ENCODE results near the gene EIF4EBP2. TPM values are rescaled to one million over a fixed set of nuclear protein-coding genes. Genes with fewer than 3 reads are reported as not detected.

Gene EIF4EBP2
- polyA plus RNA-seq, 1 of the 3 experiments (the other 2 are of a cell fraction), result 9.9 TPM

DNA sequence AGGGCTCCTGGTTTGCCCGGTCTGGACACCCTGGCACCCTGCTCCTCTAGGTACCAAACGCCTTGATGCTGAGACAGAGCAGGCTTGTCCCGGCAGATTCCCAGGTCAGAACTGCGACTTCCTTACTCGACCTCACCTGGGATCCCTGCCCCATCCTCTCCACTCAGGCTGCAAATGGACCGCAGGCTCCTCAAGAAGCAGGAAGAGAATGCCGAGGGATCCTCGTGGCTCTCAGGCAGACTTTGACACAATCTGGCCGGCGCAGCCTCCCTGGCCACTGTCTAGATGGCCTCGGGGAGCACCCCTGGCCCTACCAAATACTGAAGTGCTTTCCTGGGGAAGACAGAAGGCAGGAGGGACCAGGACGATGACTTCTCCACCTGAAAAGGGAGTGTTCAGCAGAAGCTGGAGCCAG, 38.0 kb downstream of the EIF4EBP2 start:
- H3K36me3 ChIP-seq (replicated peaks in 1 of 2; ENCODE audit: control insufficient read depth in 1 of 2, insufficient read depth in 2 of 2, low read length in 1 of 2), result no peaks in the 10 kb centered on the region
- no peak overlapping the region for H3K4me2 ChIP-seq
- peaks cover 0 to 11% of the 10 kb centered on the region in 2 experiments; a peak in 1 of 4 replicates for H3K4me1 ChIP-seq (ENCODE audit: control insufficient read depth in 1 of 2, insufficient read depth in 2 of 2, low read depth in 1 of 2, low read length in 1 of 2)
- H4K20me1 ChIP-seq (ENCODE audit: insufficient read depth), result no peaks in the 10 kb centered on the region
- WGBS (ENCODE audit: low lambda C conversion rate), result 71% methylated on average over 5 of the region's 12 CpGs
- H3F3A ChIP-seq (replicated peaks; ENCODE audit: insufficient read depth), result no peaks in the 10 kb centered on the region
- CTCF ChIA-PET, result interaction anchor here (1.0 to 2.7 kb wide), 3 partner anchors 8 to 68 kb away, joined by 3 to 9 read pairs (median 3); no protein-coding TSS in a partner anchor
- no peak overlapping the region for H2AFZ ChIP-seq (ENCODE audit: low read depth)
- no peak for TF ChIP-seq JUND (IDR thresholded peaks at IDR 0.05)
- no peak for TF ChIP-seq TAF1 (IDR thresholded peaks at IDR 0.05; ENCODE audit: borderline replicate concordance, low read depth, low read length)
- TF ChIP-seq CHD2 (IDR thresholded peaks at IDR 0.05; ENCODE audit: low read length, partially characterized antibody), result no peak
- TF ChIP-seq TCF12 (IDR thresholded peaks at IDR 0.05), result no peak
- no peaks in the 10 kb centered on the region for H3K9me3 ChIP-seq
- no peak overlapping the region for H3K4me3 ChIP-seq (ENCODE audit: low read depth in 2 of 2, low read length in 1 of 2)
- POLR2A ChIA-PET, result no interaction called here
- no peaks in the 10 kb centered on the region for H3K79me2 ChIP-seq (ENCODE audit: insufficient read depth)
- H3K9me2 ChIP-seq, result no peaks in the 10 kb centered on the region
- no peak overlapping the region for H3K27ac ChIP-seq (ENCODE audit: low read depth in 2 of 2, low read length in 1 of 2)
- H3K9ac ChIP-seq, result no peak overlapping the region
- DNase-seq, result no peak
- H3K27me3 ChIP-seq (ENCODE audit: insufficient read depth), result peaks cover 33% of the 10 kb centered on the region

DNA sequence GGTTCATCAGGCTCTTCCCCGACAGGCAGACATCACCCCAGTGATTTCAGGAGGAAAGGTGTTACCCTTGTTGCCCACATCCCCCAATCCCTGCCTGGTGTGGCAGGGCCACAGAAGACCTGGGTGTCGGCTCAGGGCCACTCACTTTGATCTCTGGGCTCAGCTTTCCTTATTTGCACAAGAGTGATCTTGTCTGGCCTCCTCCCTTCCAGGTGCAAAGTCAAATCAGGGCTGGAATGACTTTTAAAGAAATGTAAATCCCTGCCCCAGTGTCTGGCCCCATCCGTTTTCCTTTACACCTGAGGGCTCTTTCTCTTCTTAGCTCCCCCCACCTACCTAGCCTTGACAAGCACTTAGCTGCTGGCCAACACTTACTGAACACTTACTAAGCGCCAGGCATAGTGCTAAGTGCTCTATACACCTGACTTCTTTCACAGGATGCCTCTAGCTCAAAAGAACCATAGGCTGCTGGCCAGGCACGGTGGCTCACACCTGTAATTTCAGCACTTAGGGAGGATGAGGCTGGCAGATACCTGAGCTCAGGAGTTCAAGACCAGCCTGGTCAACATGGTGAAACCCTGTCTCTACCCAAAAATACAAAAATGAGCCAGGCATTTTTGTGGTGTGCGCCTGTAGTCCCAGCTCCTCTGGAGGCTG, 38.5 kb downstream of the EIF4EBP2 start:
- Histone ChIP-seq H3F3A (replicated peaks; ENCODE audit: insufficient read depth) (no peaks in the 10 kb centered on the region), H3K4me3 (ENCODE audit: low read depth in 2 of 2, low read length in 1 of 2) (no peak overlapping the region), H3K4me1 (ENCODE audit: control insufficient read depth in 1 of 2, insufficient read depth in 2 of 2, low read depth in 1 of 2, low read length in 1 of 2) (peaks cover 0 to 11% of the 10 kb centered on the region in 2 experiments; a peak in 1 of 4 replicates), H3K27ac (ENCODE audit: low read depth in 2 of 2, low read length in 1 of 2) (no peak overlapping the region), H3K79me2 (ENCODE audit: insufficient read depth) (no peaks in the 10 kb centered on the region), H3K27me3 (ENCODE audit: insufficient read depth) (peaks cover 33% of the 10 kb centered on the region), H3K9me2 (no peaks in the 10 kb centered on the region), H3K36me3 (replicated peaks in 1 of 2; ENCODE audit: control insufficient read depth in 1 of 2, insufficient read depth in 2 of 2, low read length in 1 of 2) (no peaks in the 10 kb centered on the region), H4K20me1 (ENCODE audit: insufficient read depth) (no peaks in the 10 kb centered on the region), H3K9me3 (no peaks in the 10 kb centered on the region), H3K4me2 (no peak overlapping the region), H2AFZ (ENCODE audit: low read depth) (no peak overlapping the region), H3K9ac (no peak overlapping the region)
- 62% methylated on average over 5 of the region's 6 CpGs for WGBS (ENCODE audit: low lambda C conversion rate)
- no peak for TF ChIP-seq TCF12 (IDR thresholded peaks at IDR 0.05)
- CTCF ChIA-PET, result interaction anchor here (1.0 to 2.7 kb wide), 3 partner anchors 8 to 68 kb away, joined by 3 to 9 read pairs (median 3); no protein-coding TSS in a partner anchor
- no peak for DNase-seq
- POLR2A ChIA-PET, result no interaction called here

GRCh38 chr10:70444744-70445143, 40.8 kb downstream of the EIF4EBP2 start:
- Histone ChIP-seq H4K20me1 (ENCODE audit: insufficient read depth) (no peaks in the 10 kb centered on the region), H3K4me2 (no peak overlapping the region), H3K36me3 (replicated peaks in 1 of 2; ENCODE audit: control insufficient read depth in 1 of 2, insufficient read depth in 2 of 2, low read length in 1 of 2) (no peaks in the 10 kb centered on the region), H3K27me3 (ENCODE audit: insufficient read depth) (peaks cover 30% of the 10 kb centered on the region), H3K4me1 (ENCODE audit: control insufficient read depth in 1 of 2, insufficient read depth in 2 of 2, low read depth in 1 of 2, low read length in 1 of 2) (peaks cover 0 to 11% of the 10 kb centered on the region in 2 experiments; a peak in 1 of 4 replicates), H3K4me3 (ENCODE audit: low read depth in 2 of 2, low read length in 1 of 2) (no peak overlapping the region), H3K9ac (no peak overlapping the region), H2AFZ (ENCODE audit: low read depth) (no peak overlapping the region), H3K9me2 (no peaks in the 10 kb centered on the region), H3K27ac (ENCODE audit: low read depth in 2 of 2, low read length in 1 of 2) (no peak overlapping the region), H3K9me3 (no peaks in the 10 kb centered on the region), H3F3A (replicated peaks; ENCODE audit: insufficient read depth) (no peaks in the 10 kb centered on the region), H3K79me2 (ENCODE audit: insufficient read depth) (no peaks in the 10 kb centered on the region)
- DNase-seq, result no peak
- ChIA-PET POLR2A (no interaction called here), CTCF (interaction anchor here (1.2 to 1.6 kb wide), 3 partner anchors 11 to 96 kb away, joined by 3 to 10 read pairs (median 6); no protein-coding TSS in a partner anchor)
- WGBS (ENCODE audit: low lambda C conversion rate), result 76% methylated on average over 4 of the region's 4 CpGs
- no peak for TF ChIP-seq EZH2phosphoT487 (IDR thresholded peaks at IDR 0.05; ENCODE audit: borderline replicate concordance, low read depth)
- TF ChIP-seq RXRA (IDR thresholded peaks at IDR 0.05; ENCODE audit: borderline replicate concordance, low read depth), result no peak
- TF ChIP-seq GATA2 (CRISPR knock-in tag; IDR thresholded peaks at IDR 0.05), result no peak
- no peak for TF ChIP-seq TAF1 (IDR thresholded peaks at IDR 0.05; ENCODE audit: borderline replicate concordance, low read depth, low read length)
- TF ChIP-seq, protein P1, sequence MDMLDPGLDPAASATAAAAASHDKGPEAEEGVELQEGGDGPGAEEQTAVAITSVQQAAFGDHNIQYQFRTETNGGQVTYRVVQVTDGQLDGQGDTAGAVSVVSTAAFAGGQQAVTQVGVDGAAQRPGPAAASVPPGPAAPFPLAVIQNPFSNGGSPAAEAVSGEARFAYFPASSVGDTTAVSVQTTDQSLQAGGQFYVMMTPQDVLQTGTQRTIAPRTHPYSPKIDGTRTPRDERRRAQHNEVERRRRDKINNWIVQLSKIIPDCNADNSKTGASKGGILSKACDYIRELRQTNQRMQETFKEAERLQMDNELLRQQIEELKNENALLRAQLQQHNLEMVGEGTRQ (IDR thresholded peaks at IDR 0.05; ENCODE audit: borderline replicate concordance, low read depth, low read length), result no peak
- TF ChIP-seq, protein P2, sequence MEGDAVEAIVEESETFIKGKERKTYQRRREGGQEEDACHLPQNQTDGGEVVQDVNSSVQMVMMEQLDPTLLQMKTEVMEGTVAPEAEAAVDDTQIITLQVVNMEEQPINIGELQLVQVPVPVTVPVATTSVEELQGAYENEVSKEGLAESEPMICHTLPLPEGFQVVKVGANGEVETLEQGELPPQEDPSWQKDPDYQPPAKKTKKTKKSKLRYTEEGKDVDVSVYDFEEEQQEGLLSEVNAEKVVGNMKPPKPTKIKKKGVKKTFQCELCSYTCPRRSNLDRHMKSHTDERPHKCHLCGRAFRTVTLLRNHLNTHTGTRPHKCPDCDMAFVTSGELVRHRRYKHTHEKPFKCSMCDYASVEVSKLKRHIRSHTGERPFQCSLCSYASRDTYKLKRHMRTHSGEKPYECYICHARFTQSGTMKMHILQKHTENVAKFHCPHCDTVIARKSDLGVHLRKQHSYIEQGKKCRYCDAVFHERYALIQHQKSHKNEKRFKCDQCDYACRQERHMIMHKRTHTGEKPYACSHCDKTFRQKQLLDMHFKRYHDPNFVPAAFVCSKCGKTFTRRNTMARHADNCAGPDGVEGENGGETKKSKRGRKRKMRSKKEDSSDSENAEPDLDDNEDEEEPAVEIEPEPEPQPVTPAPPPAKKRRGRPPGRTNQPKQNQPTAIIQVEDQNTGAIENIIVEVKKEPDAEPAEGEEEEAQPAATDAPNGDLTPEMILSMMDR (IDR thresholded peaks at IDR 0.05), result no peak
- no peak for TF ChIP-seq YY1 (IDR thresholded peaks at IDR 0.05; ENCODE audit: low read depth)
- TF ChIP-seq SIN3A (IDR thresholded peaks at IDR 0.05; ENCODE audit: borderline replicate concordance, low read depth, low read length), result no peak
- TF ChIP-seq, protein P3, sequence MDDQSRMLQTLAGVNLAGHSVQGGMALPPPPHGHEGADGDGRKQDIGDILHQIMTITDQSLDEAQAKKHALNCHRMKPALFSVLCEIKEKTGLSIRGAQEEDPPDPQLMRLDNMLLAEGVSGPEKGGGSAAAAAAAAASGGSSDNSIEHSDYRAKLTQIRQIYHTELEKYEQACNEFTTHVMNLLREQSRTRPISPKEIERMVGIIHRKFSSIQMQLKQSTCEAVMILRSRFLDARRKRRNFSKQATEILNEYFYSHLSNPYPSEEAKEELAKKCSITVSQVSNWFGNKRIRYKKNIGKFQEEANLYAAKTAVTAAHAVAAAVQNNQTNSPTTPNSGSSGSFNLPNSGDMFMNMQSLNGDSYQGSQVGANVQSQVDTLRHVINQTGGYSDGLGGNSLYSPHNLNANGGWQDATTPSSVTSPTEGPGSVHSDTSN (IDR thresholded peaks at IDR 0.05), result no peak
- TF ChIP-seq RCOR1 (IDR thresholded peaks at IDR 0.05; ENCODE audit: low read length), result no peak
- no peak for TF ChIP-seq MXI1 (IDR thresholded peaks at IDR 0.05; ENCODE audit: low read depth, low read length)
- TF ChIP-seq USF1 (IDR thresholded peaks at IDR 0.05; ENCODE audit: borderline replicate concordance, low read depth), result no peak
- no peak for TF ChIP-seq JUND (IDR thresholded peaks at IDR 0.05)
